D341Med (cell line): ENCODE measurements around the gene ZNF214.

Experiments
- DNase-seq: peaks from one replicate; pipeline ENCODE4 v3.0.0; 2012; ENCODE audit warnings: low spot score

Gene ZNF214

DNA sequence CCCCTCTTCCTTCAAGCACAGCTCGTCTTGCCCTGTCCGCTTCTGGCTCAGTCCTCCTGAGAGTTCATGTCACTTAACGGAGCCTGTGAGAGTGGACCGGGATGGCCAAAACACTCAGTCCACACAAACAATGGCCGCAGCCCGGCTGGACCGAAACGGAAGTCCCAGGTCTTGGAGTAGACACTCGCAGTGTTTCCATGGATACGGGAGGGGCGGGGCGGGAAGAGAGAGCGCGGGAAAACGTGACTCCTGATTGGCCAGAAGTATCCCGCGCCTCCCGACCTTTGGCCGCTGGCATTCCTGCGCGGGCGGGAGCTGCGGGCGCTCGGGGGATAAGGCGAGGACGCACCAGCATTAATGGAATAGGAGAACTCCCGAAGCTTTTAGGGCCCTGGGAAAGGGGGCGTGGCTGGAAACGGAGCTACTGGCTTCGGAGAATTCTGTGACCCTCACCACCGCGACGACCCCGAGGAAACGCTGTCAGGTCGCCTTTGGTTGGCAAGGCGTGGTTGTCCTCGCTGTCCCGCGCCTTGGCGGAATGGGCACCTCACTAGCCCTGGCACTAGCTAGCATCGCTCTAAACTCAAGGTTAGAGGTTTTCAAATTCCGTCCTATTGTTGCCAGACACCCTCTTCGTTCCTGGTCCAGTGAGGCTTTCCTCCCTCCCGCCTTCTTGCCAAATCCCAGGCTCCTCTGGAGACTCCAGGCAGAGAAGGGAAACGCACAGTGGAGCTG is at the start of gene ZNF214, which contains the start of gene NLRP14:
TSS of gene ZNF214 (minus strand) at position 164 of the 735 bp plus-strand sequence. CDS start 17,511 bp downstream, outside the sequence.
TSS of gene NLRP14 (plus strand) at position 297 of the 735 bp plus-strand sequence. CDS start 18,108 bp downstream, outside the sequence.
- DNase-seq = peak; percentile 74

DNA sequence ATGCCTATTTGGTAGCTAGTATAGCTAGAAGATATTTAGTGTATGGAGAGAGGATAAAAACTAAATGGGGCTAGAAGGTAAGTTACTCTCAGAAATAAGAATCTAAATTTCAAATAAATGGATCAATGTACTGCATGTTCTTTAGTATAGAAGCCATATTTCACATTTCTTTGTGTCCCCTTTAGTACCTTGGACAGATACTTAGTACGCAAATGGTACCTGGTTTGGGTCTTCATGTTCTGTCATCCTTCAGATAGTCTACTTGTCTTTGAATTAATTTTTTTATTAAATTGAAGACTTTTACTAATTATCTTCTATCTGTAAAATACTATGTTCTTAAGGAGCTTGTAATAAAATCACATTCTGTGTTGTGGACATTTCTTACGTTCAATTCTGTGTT is 42.4 kb upstream of the ZNF214 start:
- no peak for DNase-seq

DNA sequence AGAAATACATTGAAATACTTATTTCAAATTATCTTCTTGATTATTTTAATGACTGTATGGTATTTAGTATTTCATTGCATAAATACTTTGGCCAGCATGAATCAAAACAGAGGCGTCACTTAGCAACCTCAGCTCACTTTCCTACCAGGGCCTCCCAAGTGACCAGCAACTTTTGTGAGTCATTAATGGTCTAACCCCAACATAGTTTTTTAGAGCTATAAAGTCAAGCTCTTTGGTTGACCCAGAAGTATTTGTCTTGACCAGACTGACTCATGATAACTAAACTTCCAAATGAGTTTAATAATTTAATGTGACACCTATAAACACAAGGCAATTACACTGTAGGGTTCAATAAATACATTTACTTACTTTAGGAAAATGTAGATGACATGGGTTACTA is 40.7 kb upstream of the ZNF214 start:
- DNase-seq = no peak

DNA sequence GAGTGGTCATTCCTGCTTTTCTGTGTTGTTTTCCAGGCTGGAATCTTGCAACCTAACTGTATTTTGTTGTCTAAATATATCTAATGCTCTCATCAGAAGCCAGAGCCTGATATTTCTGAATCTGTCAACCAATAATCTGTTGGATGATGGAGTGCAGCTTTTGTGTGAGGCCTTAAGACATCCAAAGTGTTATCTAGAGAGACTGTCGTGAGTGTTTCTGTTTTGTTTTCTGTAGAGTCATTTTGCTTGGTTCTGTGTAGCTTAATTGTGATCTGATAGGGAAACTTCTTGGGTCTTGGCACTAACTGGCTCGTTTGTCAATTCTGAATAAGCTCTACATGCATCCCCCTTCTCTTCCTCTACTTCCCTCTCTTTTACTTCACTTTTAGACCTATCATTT is 37.5 kb upstream of the ZNF214 start:
- DNase-seq = no peak

DNA sequence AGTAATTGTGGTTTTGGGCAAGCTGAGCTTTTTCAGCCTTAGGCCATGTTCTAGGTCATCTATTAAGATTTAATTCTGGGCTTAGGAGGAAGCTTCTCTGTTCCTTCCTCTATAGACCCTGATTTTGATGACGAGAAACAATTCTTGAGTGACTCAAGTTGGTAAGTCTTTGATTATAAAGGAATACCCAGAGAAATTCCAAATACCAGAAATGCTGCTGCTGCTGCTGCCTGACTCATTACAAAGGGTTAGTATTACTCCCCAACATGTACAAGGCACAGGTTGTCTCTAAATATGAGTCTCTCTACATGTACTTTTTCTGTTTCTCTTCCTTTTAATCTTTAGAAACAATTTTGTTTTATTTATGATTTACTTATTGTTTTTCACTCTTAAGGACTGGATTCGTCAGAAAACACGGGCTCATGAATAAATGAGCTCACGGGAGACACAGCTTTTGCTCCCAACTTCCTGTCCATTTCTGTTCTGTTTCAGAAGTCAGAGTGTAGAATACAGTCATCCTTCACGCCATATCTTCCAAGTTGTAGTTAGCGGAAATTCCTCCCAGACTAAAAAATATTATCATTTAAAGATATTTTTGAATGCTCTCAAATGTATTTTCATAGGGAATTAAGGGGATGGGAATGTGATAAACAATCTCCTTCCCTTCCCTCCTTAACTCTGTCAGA is 36.8 kb upstream of the ZNF214 start:
- DNase-seq = no peak

DNA sequence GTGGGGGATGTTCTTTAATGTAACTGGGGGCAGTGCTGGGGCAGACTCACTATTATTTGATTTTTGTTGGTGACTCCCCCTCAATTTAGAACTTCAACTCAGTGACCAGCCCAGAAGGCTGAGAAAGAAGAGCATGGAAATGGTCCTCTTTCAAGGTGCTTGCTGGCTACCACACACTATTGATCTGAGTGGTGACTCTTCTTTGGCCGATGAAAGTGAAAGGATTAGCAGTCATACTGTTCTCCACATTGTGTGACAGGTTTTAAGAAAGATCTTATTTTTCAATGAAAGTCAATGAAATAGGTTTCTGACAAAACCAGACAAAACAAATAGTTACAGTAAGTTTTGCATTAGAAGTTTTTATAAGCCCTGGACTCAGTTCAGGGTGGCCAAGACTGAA is 30.0 kb upstream of the ZNF214 start:
- no peak for DNase-seq

DNA sequence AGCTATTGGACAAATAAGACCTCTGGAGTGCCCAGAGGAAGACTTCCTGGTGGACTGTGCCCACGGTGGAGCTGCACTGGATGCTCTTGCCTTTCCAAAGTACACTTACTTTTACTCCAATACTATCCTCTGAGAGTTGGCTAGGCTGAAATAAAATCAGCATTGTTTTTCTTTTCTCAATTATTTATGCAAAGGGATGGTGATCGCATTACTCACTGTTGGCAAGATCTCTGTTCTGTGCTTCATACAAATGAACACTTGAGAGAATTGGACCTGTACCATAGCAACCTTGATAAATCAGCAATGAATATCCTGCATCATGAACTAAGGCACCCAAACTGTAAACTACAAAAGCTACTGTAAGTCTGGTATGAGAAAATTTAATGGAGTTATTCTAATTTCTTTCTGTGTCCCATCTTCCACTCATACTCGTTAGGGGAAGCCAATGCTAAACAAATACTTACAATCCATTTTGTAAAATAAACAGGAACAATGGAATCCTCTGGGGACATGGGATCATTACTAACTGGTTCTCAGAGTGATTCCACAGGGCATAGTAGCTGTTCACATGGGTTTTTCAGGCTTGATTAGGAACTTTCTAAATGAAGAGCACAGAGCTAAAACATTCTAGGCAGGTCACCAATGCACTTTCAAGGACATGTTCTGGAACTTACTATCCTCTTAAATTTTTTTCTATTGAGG is 26.5 kb upstream of the ZNF214 start:
- DNase-seq = no peak

DNA sequence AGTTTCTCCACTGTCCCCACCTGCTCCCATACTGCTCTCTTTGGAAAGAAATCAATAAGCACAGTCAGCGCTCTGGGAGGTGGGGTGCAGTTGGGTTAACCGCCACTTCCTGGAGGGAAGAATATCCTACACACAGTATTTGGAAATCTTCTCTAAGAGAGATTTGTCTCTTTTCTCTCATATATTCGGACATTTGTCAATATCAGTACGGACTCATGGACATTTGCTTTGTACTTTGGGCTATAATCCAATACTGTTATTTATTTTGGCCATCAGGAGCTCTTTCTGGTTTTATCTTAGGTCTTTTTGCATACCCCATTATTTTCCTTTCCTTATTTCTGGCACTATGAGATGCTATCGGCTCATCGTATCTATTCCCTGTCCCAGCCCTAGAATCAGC is 13.9 kb upstream of the ZNF214 start:
- no peak for DNase-seq

DNA sequence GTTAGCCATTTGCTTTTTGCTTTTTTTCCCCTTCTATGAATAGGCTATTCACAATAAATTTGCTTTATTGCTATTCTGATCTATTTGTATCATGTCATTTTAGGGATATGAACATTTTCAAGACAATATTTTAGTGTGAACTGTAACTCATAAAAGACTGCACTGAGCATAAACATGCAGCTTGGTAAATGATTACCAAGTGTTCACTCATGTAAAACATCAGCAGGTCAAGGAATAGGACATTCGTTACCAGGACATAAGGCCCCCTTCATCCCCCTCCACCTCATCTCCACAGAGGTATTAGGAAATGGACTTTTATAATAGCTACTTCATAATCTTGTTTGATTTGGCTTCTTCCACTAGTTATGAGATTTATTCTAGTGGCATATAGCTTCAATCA is 12.5 kb upstream of the ZNF214 start:
- DNase-seq = no peak

DNA sequence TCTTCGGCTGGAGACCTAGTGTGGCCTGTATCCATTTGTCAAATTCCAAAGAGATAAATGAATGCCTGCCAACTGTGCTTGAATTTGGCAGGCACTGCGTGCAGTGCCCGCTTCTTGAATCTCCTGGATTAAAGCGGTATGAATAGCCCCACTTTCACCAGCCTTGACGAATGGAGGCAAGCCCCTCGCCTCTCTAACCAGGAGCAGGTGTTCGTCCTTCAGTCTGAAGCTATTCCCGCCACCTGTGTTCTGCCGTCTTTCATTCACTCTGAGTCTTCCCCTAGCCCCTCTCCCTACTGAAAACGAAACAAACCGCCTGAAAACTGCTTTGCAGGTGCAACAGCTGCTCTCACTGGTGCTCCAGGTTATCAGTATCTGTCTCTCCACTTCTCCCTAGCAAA is 11.3 kb upstream of the ZNF214 start:
- no peak for DNase-seq

DNA sequence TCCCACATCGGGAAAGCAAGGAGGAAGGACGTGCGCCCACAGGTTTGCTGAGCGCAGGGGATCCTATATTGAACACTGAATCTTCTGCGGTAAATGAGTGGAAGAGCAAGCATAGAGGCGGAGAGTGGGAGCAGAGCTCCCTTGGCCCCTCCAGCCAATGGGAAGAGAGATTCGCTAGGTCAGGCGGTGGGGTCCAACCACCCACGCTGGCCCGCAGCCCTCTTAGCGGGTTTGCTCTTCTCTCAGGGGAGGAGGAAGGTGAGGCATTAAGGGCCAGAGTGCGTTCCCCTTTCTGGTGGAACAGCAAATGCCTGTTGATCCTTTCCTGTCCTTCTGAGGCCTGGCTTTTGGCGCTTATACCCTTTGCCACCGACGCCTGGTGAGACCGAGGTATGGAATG is 10.7 kb upstream of the ZNF214 start:
- DNase-seq = no peak

DNA sequence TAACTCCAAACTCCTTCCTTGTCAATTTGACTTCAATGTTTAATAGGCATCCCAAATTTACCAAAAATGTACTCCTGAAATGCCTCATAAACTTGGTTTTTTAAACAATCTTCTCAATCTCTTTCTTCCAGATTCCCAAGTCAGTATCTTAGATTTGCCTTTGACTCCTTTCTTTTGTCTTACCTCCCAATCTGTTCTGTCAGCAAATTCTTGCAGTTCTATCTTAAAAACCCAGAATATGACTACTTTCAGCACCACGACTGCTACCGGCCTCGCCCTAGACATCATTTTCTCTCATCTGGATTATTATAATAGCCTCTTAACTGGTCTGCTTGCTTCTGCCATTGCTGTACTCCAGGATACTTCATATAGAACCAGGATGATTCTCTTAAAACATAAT is 8.0 kb upstream of the ZNF214 start:
- no peak for DNase-seq

DNA sequence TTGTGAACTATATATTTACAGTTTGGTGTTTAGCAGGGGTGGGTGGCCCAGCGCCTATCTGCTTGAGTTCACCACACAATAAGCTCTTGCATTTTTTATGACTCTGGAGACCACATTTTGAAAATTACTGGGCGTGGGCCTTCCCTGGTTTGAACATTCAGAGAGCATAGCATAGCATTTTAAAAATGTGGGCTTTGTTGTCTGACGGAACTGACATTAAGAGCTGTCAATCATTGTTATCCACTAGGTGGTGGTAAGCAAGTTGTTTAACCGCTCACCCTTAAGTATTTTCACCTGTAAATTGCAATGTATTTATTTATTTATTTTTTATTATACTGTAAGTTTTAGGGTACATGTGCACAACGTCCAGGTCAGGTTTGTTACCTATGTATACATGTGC is 1.2 kb upstream of the ZNF214 start:
- no peak for DNase-seq

DNA sequence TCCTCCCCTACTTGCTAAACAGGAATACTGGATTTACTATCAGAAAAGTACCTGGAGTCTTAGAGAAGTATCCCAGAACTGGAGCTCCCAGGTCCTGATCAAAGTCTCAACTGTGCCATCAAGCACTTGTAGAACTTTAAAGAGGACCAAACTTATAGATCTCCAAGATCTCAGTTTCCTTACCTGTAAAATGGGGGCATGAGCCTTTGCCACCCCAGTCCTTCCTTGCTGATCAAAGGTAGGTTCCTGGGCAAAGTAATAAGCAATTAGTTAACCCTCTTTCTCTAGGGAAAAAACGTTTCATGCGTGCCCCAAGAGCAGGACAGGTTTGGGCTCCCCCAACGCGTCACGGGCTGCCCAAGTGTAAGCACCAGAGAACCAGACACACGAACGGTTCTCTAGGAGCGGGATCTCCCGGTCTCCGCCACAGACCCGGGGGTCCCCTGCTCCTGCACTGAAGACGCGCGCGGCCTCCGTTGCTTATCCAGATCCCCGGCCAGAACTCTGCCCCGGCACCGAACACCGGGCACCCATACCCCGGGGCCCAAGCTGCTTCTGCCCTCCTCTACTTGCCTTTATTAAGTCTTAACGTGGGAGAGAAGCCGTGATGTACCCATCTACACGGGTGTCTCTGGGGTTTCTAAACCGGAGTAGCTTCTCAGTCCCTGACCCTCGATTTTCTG is 505 bp downstream of the ZNF214 start:
- DNase-seq = peak; percentile 35

DNA sequence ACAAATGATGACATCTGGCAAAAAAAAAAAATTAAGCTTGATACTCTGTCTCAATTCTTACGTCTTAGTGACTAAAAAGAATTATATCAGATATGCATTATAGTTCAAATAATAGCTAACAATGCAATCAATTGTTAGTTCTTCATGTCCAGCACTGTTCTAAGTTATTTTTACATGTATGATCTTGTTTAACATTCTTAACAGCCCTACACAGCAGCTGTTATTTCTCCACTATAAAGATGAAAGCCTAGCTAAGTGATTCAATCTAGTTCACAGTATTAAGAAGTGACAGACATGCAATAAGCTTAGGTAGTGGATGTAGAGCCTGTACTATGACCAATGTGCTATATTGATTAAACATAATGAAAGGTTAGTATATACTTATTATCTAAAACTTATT is 4.1 kb downstream of the ZNF214 start:
- DNase-seq = no peak

DNA sequence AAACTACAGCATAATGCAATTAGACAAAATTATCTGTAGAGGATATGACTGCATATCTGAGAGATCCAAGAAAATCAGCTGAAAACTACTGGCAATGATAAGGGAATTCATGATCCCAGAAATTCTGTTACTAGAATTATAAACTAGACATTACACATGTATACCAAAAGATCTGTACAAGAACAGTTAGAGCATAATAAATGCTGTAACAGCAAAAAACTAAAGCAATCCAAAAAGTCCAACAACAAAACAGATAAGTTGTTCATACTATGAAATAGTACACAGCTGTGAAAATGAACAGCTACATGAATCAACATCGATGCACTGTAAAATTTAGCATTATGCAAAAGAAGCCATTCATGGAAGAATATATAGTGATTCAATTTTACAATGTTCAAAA is 6.0 kb downstream of the ZNF214 start:
- no peak for DNase-seq

DNA sequence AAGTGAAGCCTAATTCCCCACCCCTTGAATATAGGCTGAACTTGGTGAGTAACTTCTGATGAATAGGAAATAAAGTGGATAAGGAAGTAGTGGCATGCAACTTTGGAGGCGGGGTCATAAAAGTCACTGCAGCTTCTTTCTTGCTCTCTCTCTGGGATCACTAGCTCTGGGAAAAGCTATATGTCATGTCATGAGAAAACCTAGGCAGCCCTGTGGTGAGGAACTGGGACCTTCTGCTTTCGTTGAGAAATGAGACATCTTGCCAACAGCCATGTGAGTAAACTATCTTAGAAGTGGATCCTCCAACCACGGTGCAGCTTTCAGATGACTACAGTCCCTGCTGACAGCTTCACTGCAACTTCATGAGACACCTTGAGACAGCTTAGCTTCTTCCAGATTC is 15.7 kb downstream of the ZNF214 start:
- no peak for DNase-seq

DNA sequence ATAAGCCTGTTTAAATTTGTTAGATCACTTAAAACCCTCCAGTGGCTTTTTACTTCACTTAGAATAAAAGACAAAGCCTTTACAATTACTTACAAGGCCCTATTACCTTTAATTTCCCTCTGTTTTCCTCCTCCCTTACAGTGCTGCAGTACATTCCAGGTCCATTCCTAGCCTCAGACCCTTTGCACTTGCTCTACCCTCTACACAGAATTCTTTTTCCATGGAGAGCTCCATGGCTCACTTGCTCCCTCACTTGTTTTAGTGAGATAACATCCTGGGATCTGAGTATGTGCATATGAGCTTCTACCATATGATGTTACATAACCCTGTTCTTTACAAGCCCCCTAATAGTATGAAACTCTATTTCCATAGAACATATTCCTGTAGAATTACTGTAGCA is 24.4 kb downstream of the ZNF214 start:
- no peak for DNase-seq

DNA sequence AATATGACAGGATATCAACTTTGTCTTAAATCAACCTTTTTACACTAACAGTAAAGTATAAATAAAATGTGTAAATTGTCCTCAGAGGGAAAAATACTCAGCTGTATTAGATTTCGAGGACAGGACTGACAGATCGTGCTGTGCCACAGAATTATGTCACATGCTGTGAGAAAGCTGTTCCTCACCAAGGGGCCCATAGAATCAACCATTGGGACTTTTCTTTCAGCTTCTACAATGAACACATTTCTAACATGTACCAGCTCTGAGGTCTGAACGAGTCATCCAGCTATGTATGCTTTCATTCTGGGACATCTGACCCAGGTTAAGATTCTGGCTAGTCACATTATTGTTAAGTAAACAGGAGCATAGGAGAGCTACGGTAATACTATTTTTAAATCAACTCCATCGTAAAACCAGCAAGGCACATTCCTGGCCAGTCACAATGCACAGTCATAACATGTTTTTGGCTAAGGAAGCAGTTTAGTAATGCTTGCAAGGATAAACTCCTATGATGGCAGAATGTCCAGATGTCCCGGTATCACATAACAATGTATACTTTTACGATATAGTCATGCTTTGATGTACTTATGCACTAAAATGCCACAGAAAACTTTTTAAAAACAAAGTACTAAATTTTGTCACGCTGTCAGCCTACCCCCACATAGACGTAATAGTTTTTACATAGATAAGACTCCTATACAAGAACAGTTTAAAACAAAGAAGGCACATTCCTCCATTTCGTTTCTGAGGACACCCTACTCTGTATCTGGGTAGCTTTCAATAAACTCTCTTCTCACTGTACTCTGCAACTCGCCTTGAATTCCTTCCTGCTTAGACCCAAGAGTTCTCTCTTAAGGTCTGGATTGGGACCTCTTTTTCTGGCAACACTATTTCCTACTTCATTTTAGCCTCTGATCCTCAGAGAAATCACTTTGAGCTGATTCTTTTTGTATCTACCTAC is 27.4 kb downstream of the ZNF214 start:
- DNase-seq = no peak

DNA sequence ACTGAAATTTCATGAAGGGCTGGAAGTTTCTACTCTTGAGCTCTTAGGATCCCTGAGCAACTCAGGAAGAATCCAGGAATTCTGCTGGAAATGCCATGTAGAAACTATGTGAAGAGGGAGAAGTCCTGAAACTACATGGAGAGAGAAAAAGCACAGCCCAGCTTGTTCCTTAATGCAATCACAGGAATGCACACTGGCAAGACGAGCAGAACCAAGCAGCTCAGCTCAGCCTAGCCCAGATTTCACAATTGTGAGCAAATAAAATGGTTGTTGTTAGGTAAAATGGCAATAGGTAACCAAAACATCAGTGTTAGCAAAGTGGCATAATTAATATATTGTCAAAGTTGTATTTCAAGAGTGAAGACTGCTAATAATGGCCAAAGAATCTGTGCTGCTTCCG is 28.1 kb downstream of the ZNF214 start:
- no peak for DNase-seq

DNA sequence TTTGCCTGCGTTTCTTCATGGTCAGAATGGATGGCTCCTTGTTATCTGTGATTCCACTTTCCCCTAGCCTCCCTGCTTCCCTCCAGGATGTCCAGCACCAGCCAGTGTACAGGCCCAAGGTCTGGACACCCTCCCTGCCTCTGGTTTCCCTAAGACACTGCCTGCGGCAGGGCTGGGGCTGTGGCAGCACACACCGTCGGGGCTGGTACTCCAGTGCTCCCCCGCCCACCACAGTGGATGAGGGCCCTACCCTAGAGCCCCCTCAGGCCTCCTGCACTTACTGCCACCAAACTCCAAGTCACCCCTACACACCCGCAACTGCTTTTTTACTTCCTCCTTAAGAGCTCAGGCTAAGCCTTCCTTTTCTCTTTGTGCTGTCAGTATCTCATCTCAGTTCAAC is 28.9 kb downstream of the ZNF214 start:
- DNase-seq = no peak
